GM19438 (cell line): Measurements from ENCODE around the gene CNGA2.
A peak's percentile ranks its signal among the peaks of the same experiment; 100 is the strongest.

Source experiments
- ATAC-seq: cut with Tn5 transposase; IDR thresholded peaks from one replicate; pipeline ENCODE4 v1.9.1; 2021; ENCODE audit warnings: low read depth; ENCODE audit not compliant: unreplicated experiment

CNGA2 gene

GRCh38 chrX:151711154-151711553, 23.4 kb upstream of the CNGA2 start:
- no peak for ATAC-seq

DNA sequence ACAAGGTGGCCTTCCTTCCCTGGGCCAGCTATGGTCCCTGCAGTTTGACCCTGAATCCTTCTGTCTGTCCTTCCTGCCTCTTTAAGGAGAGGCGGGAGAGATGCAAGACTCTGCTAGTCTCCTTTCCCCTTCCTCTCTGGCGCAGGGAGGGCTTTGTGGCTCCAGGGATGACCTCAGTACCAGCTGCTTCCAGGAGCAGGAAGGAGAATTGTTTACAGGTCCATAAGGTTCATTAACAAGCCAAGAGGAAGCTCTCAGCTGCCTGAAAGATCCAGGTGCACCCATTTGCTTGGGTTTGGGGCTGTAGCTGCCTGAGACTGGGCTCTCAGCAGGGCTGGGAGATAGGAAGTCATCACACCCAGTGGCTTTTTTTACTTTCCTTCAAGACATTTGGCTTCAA, 22.8 kb upstream of the CNGA2 start:
- ATAC-seq = no peak

DNA sequence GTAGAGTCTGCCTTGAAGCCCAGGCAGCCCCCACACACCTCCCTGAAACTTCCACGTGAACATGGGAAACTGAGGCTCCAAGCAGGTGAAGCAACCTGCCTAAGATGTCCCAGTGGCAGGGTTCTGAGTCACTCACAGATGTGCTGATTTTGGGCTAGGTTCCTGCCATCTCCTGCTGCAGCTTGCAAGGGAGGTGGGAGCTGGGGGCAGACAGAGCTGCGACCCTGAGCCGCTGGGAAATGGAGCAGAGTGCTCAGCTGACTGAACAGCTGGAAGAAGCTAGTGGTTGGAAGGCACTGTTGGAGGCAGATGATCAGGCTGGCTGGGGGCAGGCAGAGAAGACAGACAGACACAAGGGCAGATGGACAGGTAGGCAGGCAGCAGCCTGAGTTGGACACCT, 22.3 kb upstream of the CNGA2 start:
- no peak for ATAC-seq

- no peak for ATAC-seq
Observed at GRCh38 chrX:151713849-151714248, 20.7 kb upstream of the CNGA2 start.

GRCh38 chrX:151714362-151714761, 20.2 kb upstream of the CNGA2 start:
- no peak for ATAC-seq

DNA sequence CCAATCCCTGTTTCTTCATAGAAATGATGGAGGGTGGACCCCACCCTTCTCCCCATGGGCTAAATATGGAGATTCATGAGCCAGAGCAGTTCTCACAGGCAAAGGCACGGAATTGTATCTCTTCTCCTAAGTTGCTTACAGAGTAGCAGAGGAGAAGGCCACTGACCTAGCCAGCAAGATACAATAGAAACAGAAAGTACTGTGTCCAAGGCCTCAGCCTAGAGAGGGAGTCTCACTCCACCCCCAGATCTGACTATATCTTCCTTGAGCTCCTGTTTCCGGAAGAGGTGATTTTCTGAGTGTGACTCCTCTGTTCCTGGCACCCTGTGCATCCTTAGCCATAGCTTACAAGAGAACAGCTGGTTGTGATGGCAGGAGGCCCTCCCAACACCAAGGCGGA, 18.8 kb upstream of the CNGA2 start, which contains the start of gene FATE1:
TSS of gene FATE1 (plus strand) at position 284 of the 400 bp plus-strand sequence. CDS start at position 369, 85 bp downstream.
- no peak for ATAC-seq

- ATAC-seq = peak; percentile 59
Observed at GRCh38 chrX:151722241-151722846, 12.2 kb upstream of the CNGA2 start.

- no peak for ATAC-seq
Observed at GRCh38 chrX:151723156-151723760, 11.3 kb upstream of the CNGA2 start.

GRCh38 chrX:151724563-151725337, 9.8 kb upstream of the CNGA2 start:
- ATAC-seq = no peak

DNA sequence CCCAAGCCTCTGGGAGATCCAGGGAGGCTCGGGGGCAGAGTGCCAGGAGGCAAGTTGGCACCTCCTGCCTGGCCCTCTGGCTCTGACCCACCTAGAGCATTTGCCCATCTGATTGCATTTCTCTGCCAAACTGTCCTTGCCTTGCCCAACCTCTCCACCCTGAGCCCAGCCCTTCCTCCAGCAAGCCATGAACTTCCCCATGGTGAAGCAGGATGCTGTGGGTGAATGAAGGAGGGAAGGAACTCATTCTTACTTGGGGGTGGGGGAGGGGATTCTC, 9.3 kb upstream of the CNGA2 start:
- no peak for ATAC-seq

GRCh38 chrX:151726751-151727150, 7.8 kb upstream of the CNGA2 start:
- ATAC-seq = no peak

GRCh38 chrX:151727346-151727745, 7.2 kb upstream of the CNGA2 start:
- ATAC-seq = no peak

DNA sequence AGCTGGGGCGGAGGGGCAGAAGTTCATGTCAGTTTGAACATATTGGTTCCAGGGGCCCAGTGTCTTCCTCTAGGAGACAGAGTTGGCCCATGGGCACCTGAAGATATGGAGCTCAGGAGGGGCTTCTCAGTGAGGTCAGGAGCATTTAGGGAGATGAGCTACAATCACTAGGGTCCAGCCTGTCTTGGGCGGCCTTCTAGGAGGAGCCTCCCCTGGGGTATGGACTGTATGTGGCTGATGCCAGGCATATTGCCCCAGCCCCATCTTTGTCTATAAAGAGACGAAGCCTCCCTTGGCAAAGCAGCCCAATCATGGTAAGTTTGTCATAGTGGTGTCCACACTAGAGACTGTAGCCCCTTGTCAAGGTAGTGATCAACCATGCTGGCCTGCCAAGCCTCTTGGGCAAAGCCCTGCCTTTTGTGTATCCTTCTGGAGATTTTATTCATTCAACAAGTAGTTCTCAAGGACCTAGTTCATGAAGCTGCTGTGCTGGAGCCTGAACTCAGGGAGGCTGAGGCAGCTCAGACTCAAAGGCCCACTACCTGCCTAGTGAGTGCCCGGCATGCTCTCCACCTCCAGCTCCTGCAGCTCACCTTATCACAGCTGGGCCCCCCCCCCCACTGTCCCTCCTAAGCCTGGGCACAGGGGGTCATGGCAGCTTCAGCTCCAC, 5.4 kb upstream of the CNGA2 start:
- no peak for ATAC-seq

DNA sequence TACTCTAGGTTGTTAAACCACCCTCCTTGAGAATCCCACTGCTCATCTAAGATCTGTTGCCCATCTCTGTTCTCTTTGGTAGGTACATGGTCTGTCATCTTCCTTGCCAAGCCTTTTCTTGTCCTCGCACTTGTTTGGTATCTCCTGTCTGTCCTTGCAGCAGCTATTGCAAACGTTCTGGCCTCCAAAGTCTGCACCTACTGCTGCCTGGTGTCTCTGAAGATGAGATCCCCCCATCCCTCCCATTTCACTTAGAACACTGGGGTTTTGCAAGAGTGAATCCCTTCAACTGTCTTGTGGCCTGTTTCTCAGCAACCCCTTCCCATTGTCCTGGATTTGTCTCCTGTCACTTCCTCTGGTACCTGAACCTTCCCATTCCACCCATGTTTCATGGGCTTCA, 673 bp downstream of the CNGA2 start:
- no peak for ATAC-seq

DNA sequence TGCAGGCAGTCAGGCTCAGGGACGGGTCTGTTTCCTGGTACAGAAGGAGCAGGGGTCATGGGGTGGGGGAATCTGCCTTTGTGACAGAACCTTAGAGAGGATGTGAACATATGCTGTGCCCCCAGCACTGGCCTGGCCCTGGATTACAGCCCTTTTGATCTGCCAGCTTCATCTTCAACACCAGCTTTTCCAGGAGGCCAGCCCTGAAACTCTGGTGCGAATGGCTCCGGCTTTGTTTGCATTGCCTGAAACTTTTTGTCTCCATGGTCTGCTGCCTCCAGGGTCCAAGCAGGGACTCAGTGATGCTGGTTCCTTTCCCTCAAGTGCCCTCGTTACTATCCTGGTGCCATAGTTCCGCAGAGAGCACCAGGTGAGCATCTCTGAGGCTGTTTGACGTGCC, 2.1 kb downstream of the CNGA2 start:
- no peak for ATAC-seq

GRCh38 chrX:151737494-151737893, 2.9 kb downstream of the CNGA2 start:
- no peak for ATAC-seq

- no peak for ATAC-seq
Observed at GRCh38 chrX:151738751-151739150, 4.2 kb downstream of the CNGA2 start.

DNA sequence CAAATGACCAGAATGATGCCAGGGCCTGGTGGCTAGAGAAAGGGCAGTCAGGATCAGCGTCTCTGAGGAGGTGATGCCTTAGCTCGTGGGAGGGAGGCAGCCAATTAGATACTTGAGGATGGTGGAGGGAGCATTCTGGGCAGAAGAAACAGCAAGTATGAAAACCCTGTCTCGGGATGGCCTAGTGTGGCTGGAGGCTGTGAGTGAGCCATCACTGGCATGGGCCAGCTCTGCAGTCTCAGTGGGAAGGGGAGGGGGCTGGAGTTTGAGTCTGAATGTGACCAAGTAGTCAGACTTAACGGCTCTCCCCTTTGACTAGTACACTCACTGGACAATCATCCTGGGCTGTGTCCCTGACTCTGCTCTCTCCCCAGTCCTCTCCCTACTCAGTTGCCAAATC, 7.1 kb downstream of the CNGA2 start:
- no peak for ATAC-seq

DNA sequence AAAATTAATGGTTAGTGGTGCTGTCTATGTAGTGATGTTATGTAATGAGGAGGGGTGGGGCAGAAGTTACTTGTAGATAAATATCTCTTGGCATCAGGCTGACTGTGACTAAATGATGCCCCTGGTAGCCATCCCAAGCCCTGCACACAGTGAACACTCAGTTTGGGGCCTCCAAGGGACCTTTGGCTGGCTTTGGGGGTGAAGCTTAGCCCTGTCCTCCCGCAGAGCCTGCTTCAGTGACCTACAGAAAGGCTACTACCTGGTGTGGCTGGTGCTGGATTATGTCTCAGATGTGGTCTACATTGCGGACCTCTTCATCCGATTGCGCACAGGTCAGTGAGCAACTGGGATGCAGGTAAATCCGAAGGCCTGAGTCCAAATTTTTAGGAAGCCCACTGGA, 7.8 kb downstream of the CNGA2 start:
- ATAC-seq = no peak

DNA sequence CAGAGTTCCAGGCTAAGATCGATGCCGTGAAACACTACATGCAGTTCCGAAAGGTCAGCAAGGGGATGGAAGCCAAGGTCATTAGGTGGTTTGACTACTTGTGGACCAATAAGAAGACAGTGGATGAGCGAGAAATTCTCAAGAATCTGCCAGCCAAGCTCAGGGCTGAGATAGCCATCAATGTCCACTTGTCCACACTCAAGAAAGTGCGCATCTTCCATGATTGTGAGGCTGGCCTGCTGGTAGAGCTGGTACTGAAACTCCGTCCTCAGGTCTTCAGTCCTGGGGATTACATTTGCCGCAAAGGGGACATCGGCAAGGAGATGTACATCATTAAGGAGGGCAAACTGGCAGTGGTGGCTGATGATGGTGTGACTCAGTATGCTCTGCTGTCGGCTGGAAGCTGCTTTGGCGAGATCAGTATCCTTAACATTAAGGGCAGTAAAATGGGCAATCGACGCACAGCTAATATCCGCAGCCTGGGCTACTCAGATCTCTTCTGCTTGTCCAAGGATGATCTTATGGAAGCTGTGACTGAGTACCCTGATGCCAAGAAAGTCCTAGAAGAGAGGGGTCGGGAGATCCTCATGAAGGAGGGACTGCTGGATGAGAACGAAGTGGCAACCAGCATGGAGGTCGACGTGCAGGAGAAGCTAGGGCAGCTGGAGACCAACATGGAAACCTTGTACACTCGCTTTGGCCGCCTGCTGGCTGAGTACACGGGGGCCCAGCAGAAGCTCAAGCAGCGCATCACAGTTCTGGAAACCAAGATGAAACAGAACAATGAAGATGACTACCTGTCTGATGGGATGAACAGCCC, 9.3 kb downstream of the CNGA2 start:
- ATAC-seq = no peak

DNA sequence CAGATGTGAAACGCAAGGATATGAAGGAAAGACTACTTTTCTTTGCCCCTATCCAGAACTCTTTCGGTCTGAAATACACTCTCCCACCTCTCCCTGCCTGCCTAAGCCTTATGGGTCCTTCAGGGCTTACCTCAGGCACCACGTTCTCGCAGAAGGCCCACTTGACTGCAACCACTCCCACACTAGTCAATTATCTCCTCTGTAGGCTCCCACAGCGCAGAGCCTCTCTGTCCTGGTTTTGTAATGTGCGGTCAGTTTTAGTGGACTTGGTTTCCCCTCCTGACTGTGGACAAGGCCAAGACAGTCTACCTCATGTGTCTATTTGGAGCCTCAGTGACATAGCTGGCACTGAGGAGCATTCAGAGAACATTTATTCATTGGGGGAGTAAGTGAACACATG, 11.1 kb downstream of the CNGA2 start:
- ATAC-seq = no peak
